Hematopoietic multipotent progenitor cell treated with erythropoietin and hydrocortisone succinate and interleukin-3 and kit ligand, for 17 days (in vitro differentiated cells): ENCODE results near the gene CDC42BPB.
"Not testable (repeated sequence)": the region's sequence is repeated elsewhere in the genome, so short reads cannot be mapped to it uniquely, and the experiment has no call there.

ENCODE experiments used
- DNase-seq: peaks from one replicate; pipeline ENCODE4 v3.0.0-alpha.2; 2015; ENCODE audit warnings: low spot score

CDC42BPB gene

DNA sequence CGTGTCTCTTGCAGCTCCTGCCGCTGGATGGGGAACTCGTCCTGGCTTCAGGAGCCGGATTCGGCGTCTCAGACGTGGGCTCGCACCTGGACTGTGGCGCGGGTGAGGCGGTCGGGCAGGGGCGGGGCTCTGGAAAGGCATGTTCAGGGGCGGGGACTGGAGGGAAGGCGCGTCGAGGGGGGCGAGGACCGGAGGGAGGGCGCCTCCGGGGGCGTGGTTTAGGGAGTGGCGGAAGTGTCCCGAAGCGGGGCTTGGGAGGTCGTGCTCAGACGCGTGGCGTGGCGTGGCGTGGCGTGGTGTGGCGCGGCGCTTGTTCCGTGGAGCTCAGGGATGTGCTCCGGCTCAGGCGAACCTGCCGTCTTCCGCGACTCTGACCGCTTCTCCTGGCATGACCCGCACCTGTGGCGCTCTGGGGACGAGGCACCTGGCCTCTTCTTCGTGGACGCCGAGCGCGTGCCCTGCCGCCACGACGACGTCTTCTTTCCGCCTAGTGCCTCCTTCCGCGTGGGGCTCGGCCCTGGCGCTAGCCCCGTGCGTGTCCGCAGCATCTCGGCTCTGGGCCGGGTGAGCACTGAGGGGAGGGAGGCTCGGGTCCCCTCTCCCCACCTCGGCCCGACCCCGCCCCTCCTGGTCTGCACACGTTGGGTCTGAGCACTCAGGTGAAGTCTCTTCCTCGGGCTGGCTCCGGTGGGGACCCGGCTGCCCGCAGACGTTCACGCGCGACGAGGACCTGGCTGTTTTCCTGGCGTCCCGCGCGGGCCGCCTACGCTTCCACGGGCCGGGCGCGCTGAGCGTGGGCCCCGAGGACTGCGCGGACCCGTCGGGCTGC, 128.7 kb downstream of the CDC42BPB start:
- DNase-seq: no peak

DNA sequence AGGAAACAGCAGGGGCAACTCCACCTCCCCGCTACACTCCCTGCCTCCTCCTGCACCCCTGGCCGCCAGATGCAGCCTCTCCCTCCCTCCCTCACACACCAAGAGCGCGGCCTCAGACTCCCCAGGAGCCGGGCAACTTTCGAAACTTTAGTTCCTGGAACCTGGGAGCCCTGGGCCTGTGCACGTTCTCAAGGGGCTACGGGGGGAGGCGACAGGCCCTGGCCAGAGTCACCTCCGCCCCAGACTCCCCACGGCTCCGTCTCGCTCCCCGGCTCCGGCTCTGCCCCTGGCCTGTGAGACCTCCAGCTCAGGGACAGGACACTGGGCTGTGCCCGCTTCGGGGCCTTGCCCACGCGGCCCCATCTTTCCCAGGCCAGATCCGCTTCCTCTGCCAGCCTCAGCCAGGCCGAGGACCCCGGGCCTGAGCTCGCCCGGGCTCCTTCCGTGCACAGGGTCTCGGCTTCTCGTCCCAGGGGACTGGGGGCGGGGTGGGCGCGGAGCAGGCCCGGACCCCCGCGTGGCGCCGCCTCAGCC, 129.4 kb downstream of the CDC42BPB start:
- no peak for DNase-seq

DNA sequence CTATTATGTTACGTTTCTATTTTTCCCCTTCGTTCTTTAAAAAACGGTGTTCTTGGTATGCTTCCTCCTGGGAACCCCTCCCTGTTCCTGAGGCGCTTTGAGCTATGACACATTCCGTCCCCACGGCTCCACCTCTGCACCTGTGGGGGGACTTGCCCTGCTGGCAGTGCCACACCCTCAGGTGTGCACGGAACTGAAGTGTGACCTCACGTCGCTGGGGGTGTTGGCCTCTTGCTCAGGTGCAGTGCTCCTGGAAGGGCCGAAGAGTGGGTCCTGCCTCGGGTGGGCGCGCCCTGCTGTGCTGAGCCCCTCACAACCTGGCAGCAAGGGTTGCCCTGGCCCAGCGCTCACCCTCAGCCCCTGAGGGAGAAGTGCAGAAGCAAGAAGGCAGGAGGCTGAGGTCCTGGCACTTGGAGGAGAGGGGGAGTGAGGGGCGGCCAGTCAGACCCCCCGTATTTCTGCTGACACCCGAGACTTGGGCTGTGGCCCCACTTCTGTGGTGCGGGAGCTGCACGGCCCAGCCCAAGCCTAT, 129.9 kb downstream of the CDC42BPB start:
- no peak for DNase-seq

DNA sequence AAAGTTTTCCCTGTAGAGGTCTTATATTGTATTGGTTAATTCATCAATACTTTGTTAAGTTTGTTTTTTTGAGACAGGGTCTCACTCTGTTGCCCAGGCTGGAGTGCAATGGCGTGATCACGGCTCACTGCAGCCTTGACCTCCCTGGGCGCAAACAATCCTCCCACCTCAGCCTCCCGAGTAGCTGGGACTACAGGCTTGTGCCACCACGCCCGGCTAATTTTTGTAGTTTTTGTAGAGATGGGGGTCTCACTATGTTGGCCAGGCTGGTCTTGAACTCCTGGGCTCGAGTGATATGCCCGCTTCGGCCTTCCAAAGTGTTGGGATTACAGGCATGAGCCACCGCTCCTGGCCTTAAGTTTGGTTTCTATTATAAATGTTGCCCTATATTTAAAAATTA, 130.5 kb downstream of the CDC42BPB start:
- not testable (repeated sequence) for DNase-seq

DNA sequence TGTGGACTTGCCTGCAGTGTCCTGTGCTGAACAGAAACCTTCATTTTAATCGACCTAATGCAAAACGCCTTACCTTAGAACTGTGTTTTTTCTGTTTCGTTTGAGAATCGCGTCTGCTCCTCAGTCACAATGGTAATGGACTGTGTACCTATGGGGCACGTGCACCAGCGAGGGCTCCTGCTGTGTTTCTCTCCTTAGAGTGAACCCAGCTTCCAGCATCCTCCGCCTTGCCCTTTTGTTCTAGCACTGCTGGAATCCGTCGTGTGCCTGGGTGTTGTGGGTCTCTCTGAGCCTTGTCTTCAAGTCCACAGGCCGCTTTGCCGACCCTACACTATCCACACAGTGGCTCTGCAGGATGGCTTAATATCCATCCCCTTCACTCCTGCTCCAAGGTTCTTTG, 131.2 kb downstream of the CDC42BPB start:
- no peak for DNase-seq

DNA sequence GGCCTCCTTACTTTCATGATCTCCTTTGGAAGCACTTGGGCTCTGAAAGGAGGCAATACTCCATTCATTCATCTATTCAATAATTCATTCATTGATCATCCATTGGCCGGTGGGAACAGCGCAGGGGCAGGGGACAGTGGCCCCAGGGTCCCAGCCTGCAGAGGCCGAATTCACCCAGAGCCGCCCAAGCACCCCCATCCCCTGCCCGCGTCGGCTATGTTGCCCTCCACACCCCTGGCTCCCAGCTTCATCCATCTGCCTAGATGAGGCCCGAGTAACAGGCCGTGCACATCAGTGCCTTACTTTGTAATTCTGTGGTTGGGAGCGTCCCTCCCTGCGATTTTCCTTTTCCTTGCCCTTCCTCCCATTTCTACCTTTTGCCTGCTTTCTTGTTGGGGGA, 131.7 kb downstream of the CDC42BPB start:
- no peak for DNase-seq

DNA sequence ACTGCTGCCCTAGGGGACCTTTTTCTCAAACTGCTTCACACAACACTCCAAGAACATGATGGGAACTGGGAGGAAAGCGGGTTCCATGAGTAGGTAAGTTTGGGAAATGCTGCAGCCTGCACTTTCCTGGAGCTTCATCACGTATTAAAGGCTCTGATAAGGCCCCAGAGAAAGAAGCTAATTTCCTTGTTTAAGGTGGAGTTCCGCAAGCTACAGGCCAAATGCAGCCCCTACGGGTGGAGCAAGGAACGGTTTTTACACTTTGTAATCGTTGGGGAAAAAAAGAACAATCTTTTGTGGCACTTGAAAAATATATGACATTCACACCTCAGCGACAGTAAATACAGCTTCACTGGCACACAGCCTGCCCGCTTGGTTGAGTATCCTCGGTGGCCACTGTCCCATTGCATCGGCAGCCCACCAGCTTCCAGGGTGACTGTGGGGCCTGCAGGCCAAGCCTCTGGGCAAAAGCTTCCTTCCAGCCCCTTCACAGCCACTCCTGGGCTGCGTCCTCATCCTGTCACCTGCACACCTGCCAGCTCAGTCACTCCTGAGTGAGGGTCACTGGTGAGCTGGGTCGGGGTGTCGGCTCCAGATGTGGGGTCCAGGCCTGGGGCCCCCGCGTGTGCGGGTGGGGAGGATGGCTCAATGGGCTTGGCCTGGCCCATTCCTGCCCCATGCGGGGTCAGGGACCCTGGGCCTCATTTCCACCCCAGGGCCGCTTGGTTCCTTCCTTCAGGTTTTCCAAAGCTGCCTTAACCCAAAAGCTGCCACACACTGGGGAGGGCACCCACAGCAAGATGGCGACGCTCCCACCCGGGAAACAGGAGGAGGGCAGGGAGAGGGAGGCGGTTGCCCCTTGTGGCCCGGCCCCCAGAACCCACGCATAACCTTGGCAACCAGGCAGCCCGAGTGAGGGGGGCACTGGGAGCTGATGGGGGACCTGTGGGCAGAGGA, 132.4 kb downstream of the CDC42BPB start:
- DNase-seq: no peak

DNA sequence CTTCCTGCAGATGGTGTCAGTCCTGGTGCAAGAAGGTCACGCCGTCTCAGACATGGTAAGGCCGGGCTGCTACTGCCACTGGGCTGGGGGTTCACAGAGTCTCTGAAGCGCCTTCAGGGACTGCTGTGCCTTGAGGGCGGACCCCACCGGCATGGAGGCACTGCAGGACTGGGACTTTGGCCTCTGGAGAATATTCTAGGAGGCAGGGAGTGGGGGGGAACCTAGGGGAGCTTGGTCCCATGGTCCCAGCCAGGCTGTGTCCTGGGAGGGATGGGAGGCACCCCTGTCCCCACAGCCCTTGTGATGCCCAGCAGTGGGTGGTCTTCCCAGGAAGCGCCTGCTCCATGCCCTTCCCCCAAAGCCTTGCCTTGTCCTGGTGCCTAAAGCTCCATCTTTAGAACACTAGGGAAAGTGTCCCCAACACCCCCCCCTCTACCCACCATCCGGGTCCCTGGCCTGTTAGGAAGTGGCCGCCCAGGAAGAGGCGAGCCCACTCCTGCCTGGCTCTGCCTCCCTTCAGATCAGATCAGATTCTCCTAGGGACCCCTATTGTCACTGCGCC, 133.3 kb downstream of the CDC42BPB start:
- DNase-seq: no peak

DNA sequence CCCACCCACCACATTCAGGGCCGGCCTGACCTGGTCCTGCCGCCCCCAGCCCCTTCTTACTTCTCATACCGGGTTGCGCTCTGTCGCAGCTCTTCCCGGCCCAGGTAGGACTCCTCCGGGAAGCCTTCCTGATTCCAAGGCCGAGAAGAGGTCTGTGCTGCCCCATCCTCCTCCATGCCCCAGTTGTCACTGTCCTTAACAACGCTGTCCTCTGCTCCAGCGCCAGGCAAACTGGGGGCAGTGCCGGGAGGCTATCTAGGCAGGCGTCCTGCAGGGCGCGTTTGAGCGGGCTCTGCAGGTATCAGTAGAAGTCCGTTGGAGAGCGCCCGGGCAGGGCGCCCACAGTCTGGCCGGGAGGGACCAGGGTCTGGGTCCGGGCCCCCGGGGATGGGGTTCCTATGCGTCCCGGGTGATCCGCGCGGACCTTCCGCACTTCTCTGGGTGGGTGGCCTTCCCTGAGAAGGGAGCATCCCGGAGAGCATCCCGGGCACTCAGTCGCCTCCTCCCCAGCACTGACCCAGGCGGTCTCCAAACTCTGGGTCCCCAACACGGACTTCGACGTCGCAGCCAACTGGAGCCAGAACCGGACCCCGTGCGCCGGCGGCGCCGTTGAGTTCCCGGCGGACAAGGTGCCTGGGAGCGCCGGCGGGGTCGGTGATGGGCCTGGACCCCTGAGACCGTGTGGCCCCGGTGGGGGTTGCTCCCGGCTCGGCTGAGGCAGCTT, 134.0 kb downstream of the CDC42BPB start:
- DNase-seq: no peak

DNA sequence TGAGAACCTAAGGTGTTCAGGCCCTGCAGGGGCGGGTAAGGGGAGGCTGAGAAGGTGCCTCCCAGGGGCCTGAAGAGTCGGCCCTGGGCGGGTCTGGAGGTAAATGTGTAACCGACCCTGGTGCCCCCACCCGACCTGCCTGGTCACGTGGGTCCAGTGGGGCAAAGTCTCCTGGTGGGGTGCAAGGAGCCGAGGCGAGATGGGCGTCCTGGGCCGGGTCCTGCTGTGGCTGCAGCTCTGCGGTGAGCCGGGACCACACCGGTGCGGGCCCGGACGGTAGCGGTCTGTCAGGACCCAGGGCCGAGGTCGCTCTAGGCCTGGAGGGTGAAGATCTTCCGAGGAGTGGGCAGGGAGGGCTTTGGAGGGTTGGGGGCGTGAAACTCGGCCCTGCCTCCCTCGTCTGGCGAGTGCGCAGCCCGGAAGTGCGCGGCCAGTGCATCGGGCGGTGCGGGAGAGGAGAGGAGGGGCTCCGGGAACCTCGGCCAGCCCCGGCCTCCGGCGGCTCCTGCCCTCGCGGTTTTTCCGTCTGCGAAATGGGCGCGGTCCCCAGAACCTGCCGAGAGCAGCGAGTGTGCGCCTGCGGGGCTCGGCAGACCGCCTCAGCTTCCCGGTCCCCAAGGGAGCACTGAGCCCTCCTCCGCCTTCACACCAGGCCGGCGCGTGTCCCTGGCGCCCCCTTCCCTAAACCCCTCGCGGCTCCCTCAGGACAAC, 134.7 kb downstream of the CDC42BPB start, which contains the start of gene AMN:
TSS of gene AMN (plus strand) at position 174 of the 711 bp plus-strand sequence. CDS start at position 200, 26 bp downstream.
- no peak for DNase-seq

DNA sequence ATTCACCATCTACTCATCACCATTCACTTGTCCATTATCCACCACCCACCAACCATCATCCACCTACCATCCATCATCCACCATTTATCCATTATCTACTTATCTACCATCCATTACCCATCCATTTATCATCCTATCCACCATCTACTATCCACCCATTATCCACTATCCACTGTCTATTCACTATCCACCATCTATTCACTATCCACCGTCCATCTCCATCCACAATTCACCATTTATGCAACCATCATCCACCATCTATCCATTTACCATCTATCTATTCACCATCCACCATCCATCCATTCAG, 136.4 kb downstream of the CDC42BPB start:
- no peak for DNase-seq

DNA sequence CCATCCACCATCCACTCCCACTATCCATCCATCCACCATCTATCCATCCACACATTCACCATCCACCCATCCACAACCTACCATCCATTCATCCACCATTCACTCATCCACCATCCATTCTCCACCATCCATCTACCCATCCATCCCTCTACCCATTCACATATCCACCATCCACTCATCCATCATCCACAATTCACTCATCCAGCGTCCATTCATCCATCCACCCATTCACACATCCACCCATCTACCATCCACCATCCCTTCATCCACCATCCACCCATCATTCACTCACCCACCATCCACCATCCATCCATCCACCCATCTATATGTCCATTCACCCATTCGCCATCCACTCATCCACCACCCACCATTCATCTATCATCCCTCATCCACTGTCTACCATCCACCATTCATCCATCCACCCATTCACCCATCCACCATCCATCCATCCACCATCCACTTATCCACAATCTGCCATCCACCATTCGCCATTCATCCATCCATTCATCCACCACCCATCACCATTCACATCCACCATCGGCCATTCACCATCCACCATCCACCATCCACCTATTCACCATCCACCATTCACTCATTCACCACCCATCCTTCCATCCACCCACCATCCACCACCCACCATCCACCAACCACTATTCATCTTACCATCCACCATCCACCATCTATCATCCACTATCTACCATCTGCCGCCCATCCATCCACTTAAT, 136.9 kb downstream of the CDC42BPB start:
- DNase-seq: no peak

DNA sequence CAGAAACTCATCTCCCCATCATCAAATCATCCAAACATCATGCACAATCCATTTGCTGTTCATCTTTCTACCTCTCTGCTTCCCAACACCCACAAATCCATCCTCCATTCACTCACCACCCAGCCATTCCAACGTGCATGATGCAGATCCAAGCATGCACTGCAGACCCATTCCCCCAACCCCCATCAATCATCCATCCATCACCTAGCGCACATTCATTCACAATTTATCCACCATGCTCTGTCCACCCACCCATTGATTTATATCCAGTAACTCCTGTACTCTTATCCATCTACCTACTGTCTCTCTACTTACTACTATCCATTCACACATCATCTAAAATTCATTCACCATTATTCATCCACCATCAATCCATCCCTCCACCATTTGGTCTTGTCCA, 138.9 kb downstream of the CDC42BPB start:
- no peak for DNase-seq

DNA sequence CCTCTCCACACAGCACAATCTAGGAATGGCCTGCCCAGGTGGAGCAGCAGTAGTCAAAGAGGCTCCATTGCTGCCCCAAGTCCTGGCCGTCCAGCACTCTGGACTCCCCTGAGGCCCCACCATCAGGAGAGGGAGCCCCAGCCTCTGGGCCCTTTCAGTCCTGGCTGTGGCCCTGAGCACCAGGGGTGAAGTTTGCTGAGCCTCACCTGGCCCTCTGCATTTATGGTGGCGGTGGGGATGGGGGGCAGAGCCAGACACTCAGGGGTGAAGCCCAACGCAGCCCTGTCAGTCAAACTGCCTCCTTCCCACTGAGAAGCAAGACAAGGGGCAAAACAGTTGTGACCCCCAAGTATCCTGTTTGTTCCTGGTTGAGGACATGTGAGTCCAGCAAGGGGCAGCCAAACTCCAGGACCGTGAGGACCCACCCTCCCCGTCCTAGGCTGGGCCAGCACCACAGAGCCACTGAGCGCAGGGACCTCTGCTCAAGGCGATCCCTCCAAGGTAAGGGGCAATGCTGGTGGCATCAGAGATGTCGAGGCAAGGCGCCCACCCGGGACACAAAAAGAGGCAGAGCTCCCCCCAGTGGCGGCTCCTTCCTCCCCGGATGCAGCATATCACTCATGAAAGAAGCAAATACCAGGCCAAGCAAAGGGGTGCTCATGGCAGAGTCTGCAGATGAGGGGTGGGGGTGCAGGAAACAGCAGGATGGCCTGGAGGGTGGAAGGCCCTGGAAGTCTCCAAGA, 139.7 kb downstream of the CDC42BPB start:
- DNase-seq: no peak

DNA sequence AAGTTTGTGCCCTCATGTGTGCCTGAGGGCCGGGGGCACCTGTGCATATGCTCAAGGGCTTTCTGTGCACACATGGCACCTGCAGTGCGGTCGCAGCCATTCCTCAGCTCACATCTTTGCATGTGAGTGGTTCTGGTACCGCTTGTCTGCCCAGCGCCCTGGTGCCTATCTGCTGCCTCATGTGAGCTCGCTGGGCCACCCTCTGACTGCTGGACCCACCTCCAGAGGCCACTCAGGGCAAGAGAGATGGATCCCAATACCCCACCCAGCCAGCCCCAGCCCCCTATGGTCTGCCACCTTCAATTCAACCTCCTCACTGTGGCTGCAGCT, 140.3 kb downstream of the CDC42BPB start:
- DNase-seq: no peak

DNA sequence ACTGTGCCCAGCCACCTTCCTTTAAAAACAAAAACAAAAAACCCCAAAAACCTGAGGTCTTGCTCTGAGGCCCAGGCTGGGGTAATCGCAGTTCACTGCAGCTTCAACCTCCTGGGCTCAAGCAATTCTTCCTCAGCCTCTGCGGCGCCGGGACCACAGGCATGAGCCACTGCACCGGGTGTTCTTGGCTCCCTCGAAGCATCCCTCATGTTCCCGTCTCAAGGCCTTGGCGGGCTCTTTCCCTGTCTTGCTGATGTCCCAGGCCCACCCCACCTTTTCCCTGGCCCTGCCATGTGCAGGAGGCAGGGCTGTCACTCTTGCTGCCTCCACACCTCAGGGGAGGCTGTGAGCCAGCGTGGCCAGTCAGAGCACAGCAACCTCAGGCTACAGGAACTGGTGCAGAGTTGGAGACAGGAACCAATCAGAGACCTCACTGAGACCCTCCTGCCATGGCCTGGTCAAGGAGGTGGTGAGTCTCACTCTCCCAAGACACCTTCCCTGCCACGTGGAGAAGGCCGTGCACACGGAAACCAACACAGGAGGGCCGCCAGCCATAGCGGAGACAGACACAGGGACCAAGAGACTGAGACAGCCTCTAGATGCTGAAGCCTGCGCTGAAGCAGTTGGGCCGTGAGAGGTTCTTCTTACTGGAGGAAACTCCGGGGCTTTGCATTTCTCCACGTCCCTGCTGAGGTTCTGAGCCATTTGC, 140.8 kb downstream of the CDC42BPB start:
- DNase-seq: no peak

DNA sequence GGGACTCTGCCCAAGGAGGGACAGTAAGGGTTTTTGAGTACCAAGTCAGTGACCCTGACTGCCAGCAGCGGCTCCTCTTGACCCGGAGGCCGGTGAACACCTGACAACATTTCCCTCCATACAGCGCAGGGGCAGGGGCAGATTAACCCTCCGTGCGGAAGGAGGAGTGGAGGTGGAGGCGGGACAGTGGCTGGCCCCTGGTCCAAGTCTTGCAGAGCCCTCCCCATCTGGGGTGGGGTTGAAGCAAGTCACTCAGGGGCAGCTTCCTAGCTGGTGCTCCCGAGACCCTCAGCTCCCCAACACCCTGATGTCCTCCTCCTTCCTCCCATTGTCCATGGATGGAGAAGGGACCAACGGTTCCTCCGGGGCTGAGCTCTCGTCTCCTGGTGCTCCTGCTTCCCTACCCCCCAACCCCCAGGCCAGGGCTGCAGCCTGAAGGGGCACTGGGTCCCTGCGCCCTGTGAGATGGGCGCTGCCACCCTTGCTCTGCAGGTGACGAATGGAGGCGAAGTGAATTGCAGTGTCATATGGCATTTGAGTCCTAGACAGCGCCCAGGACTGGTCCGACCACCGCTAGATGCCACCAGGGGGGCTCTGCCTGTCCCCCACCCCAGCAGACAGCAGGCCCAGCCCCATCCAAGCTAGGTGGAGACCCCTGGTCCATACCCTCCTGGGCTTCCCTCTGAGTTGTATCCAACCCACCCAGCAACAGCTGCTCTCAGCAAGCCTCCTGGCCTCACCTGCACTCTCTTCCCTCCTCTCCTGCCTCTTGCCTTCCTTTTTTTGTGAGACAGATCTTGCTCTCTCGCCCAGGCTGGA, 141.8 kb downstream of the CDC42BPB start:
- no peak for DNase-seq
